HEK293 (cell line): Measurements from ENCODE around the gene CTIF.
"Not testable (repeated sequence)": the region's sequence is repeated elsewhere in the genome, so short reads cannot be mapped to it uniquely, and the experiment has no call there.

Source experiments
- CTCF ChIA-PET: fragments of 350-600 bp; formaldehyde crosslinking; extraction: SDS; loops from one replicate; lab custom pipeline; 2021; ENCODE audit warnings: antibody characterized with exemption; lab: Yijun Ruan, JAX
- POLR2A ChIA-PET: fragments of 300-600 bp; formaldehyde crosslinking; extraction: SDS; loops from one replicate; lab custom pipeline; 2020; ENCODE audit warnings: antibody characterized with exemption, inconsistent platforms; lab: Yijun Ruan, JAX
- H3K27ac ChIP-seq: fragments of 200-500 bp; sonication (Bioruptor generic); 2 replicates; pipeline ENCODE4 v1.5.1; 2014; ENCODE audit warnings: low read depth, low read length, control low read depth, inconsistent platforms; ENCODE audit errors: extremely low read depth
- H3K36me3 ChIP-seq, 2 experiments: fragments of 200-500 bp in 1 of 2; sonication (Bioruptor generic) in 1 of 2; 1 replicate in 1 of 2; 2 replicates in 1 of 2; pipeline ENCODE4 v1.5.1; 2014 to 2017; ENCODE audit warnings: inconsistent platforms in 2 of 2, low read length in 2 of 2; ENCODE audit not compliant: control insufficient read depth in 2 of 2, insufficient read depth in 1 of 2
- H3K4me1 ChIP-seq: fragments of 200-500 bp; sonication (Bioruptor generic); 2 replicates; pipeline ENCODE4 v1.5.1; 2014; ENCODE audit warnings: mild to moderate bottlenecking, low read length, inconsistent platforms; ENCODE audit not compliant: control insufficient read depth, insufficient read depth
- H3K4me3 ChIP-seq: 2 replicates; pipeline ENCODE4 v1.5.1; 2011; ENCODE audit warnings: low read depth, mild to moderate bottlenecking, control low read depth, low read length, moderate library complexity
- H3K9me3 ChIP-seq: fragments of 200-500 bp; sonication (Bioruptor generic); 2 replicates; pipeline ENCODE4 v1.5.1; 2014; ENCODE audit warnings: low read depth, low read length, inconsistent platforms; ENCODE audit not compliant: control insufficient read depth, insufficient read depth
- CTCF ChIP-seq: fragments of 450-650 bp; formaldehyde crosslinking; IDR thresholded peaks from 2 replicates; pipeline ENCODE4 v1.5.1; 2016; ENCODE audit warnings: missing biosample characterization, missing genetic modification characterization
- IKZF3 ChIP-seq: fragments of 450-650 bp; IDR thresholded peaks from 2 replicates; pipeline ENCODE4 v1.5.0; 2018; ENCODE audit warnings: missing biosample characterization, mild to moderate bottlenecking, missing genetic modification characterization, moderate library complexity
- PRDM2 ChIP-seq: fragments of 450-650 bp; formaldehyde crosslinking; IDR thresholded peaks from 2 replicates; pipeline ENCODE4 v1.5.1; 2016; ENCODE audit warnings: missing biosample characterization, missing genetic modification characterization, borderline replicate concordance
- RBAK ChIP-seq: fragments of 450-650 bp; formaldehyde crosslinking; IDR thresholded peaks from 2 replicates; pipeline ENCODE4 v1.5.1; 2016; ENCODE audit warnings: missing biosample characterization, missing genetic modification characterization
- REST ChIP-seq: fragments of 450-650 bp; formaldehyde crosslinking; IDR thresholded peaks from 2 replicates; pipeline ENCODE4 v1.5.1; 2016; ENCODE audit warnings: missing biosample characterization, missing genetic modification characterization
- SP7 ChIP-seq: fragments of 450-650 bp; formaldehyde crosslinking; IDR thresholded peaks from 2 replicates; pipeline ENCODE4 v1.5.1; 2016; ENCODE audit warnings: missing biosample characterization, missing genetic modification characterization
- ZBTB26 ChIP-seq: fragments of 450-650 bp; formaldehyde crosslinking; optimal IDR thresholded peaks from 2 replicates; pipeline ENCODE3; 2016; ENCODE audit warnings: missing biosample characterization, mild to moderate bottlenecking, missing genetic modification characterization
- ZNF10 ChIP-seq: fragments of 450-650 bp; formaldehyde crosslinking; IDR thresholded peaks from 2 replicates; pipeline ENCODE4 v1.5.1; 2017; ENCODE audit warnings: missing biosample characterization, missing genetic modification characterization
- ZNF146 ChIP-seq: fragments of 450-650 bp; formaldehyde crosslinking; IDR thresholded peaks from 2 replicates; pipeline ENCODE4 v1.5.1; 2016; ENCODE audit warnings: missing biosample characterization, missing genetic modification characterization
- ZNF280D ChIP-seq: fragments of 450-650 bp; formaldehyde crosslinking; IDR thresholded peaks from 2 replicates; pipeline ENCODE4 v1.5.1; 2016; ENCODE audit warnings: missing biosample characterization, missing genetic modification characterization
- ZNF529 ChIP-seq: fragments of 450-650 bp; formaldehyde crosslinking; IDR thresholded peaks from 2 replicates; pipeline ENCODE4 v1.5.1; 2017; ENCODE audit warnings: missing genetic modification characterization, missing biosample characterization; ENCODE audit not compliant: insufficient replicate concordance
- ZNF544 ChIP-seq: fragments of 450-650 bp; formaldehyde crosslinking; IDR thresholded peaks from 2 replicates; pipeline ENCODE4 v1.5.0; 2017; ENCODE audit warnings: missing biosample characterization, missing genetic modification characterization
- ZNF549 ChIP-seq: fragments of 450-650 bp; IDR thresholded peaks from 2 replicates; pipeline ENCODE4 v1.5.1; 2018; ENCODE audit warnings: missing biosample characterization, missing genetic modification characterization, mild to moderate bottlenecking, inconsistent platforms, moderate library complexity
- ZNF560 ChIP-seq: fragments of 450-650 bp; formaldehyde crosslinking; IDR thresholded peaks from 2 replicates; pipeline ENCODE4 v1.5.1; 2017; ENCODE audit warnings: missing biosample characterization, missing genetic modification characterization, borderline replicate concordance
- ZNF777 ChIP-seq: fragments of 450-650 bp; formaldehyde crosslinking; IDR thresholded peaks from 2 replicates; pipeline ENCODE4 v1.5.1; 2017; ENCODE audit warnings: missing biosample characterization, missing genetic modification characterization, borderline replicate concordance
- ZSCAN23 ChIP-seq: fragments of 450-650 bp; formaldehyde crosslinking; IDR thresholded peaks from 2 replicates; pipeline ENCODE4 v1.5.1; 2016; ENCODE audit warnings: missing biosample characterization, missing genetic modification characterization
- TF ChIP-seq, protein P1 (sequence below): fragments of 450-650 bp; formaldehyde crosslinking; IDR thresholded peaks from 2 replicates; pipeline ENCODE4 v1.5.1; 2016; ENCODE audit warnings: missing biosample characterization, missing genetic modification characterization

CTIF gene

GRCh38 chr18:48654591-48654990 lies 115.8 kb downstream of the CTIF start:
- H3K36me3 ChIP-seq, H3K9me3 ChIP-seq, H3K27ac ChIP-seq, H3K4me1 ChIP-seq, POLR2A ChIA-PET, H3K4me3 ChIP-seq: not testable (repeated sequence)
- CTCF ChIA-PET = interaction anchor here (1.7 kb wide), 1 partner anchor 179 kb away, joined by 3 read pairs; no protein-coding TSS in a partner anchor
- peak; percentile 94 for TF ChIP-seq ZNF146 (tag by site-specific recombination)
- TF ChIP-seq, protein P1, sequence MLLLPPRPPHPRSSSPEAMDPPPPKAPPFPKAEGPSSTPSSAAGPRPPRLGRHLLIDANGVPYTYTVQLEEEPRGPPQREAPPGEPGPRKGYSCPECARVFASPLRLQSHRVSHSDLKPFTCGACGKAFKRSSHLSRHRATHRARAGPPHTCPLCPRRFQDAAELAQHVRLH (tag by site-specific recombination) = peak; percentile 53; the same call in 1 of the 2 replicates

DNA sequence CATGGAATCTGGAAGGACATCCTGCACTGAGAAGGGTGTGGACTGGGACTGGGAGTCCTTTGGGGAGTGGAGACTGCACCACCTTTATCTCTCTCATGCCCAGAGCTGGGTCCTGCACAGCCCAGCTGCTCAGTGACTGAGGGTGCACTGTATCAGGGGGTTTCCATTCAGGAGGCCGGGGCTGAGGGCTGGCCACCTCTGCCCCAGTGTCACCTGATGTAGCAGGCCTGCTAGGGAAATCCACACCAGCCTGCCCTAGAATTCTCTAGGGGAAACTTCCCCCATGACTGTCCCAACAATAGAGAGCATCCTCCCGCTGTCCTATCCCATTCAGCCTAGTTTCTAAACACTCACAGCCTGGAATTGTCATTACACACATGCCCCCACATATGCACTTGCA lies 116.7 kb downstream of the CTIF start:
- ChIA-PET POLR2A (no interaction called here), CTCF (interaction anchor here (1.1 kb wide), 1 partner anchor 9 kb away, joined by 4 read pairs; no protein-coding TSS in a partner anchor)
- no peaks in the 10 kb centered on the region for H3K9me3 ChIP-seq
- no peak for TF ChIP-seq PRDM2 (tag by site-specific recombination)
- no peak for TF ChIP-seq ZNF549 (tag by site-specific recombination)
- TF ChIP-seq CTCF = no peak
- TF ChIP-seq SP7 = no peak
- TF ChIP-seq RBAK (tag by site-specific recombination) = no peak
- TF ChIP-seq ZNF10 = no peak
- TF ChIP-seq ZNF777 (tag by site-specific recombination) = no peak
- TF ChIP-seq ZSCAN23 (tag by site-specific recombination) = no peak
- TF ChIP-seq ZNF280D (tag by site-specific recombination) = no peak
- TF ChIP-seq ZNF544 = no peak
- TF ChIP-seq IKZF3 (tag by site-specific recombination) = no peak
- TF ChIP-seq ZNF146 (tag by site-specific recombination) = no peak
- no peak for TF ChIP-seq ZNF529 (tag by site-specific recombination)
- no peak for TF ChIP-seq ZNF560 (tag by site-specific recombination)
- TF ChIP-seq REST (tag by site-specific recombination) = no peak
- no peak for TF ChIP-seq ZBTB26
- no peak overlapping the region for H3K4me3 ChIP-seq
- H3K4me1 ChIP-seq = 0 out of 2 replicates have a peak, but pooled peaks cover under 1% of the 10 kb centered on the region
- H3K36me3 ChIP-seq = no peaks in the 10 kb centered on the region
- H3K27ac ChIP-seq = no peak overlapping the region
